Fibroblast of the aortic adventitia (primary cell): ENCODE data around the gene JAZF1. TPM values are rescaled to one million over a fixed set of nuclear protein-coding genes. Genes with fewer than 3 reads are reported as not detected.

ENCODE experiments used
- DNase-seq: peaks from one replicate; pipeline ENCODE4 v3.0.0-alpha.2; 2010; ENCODE audit warnings: low read depth
- H3K4me3 ChIP-seq: 2 replicates; pipeline ENCODE4 v1.5.1; 2011; ENCODE audit warnings: low read depth, mild to moderate bottlenecking, control low read depth, low read length, moderate library complexity
- total RNA-seq: library from RNA; depleted of rRNA; stranded (reverse); fragments of >200 nt; gene quantifications from 2 replicates; pipeline ENCODE4 v1.2.3, GENCODE V29; 2012; ENCODE audit warnings: low replicate concordance
- TF ChIP-seq, protein P1 (sequence below): IDR thresholded peaks from 2 replicates; pipeline ENCODE4 v1.5.1; 2011; ENCODE audit warnings: mild to moderate bottlenecking, low read length, control low read depth, inconsistent platforms; ENCODE audit not compliant: insufficient read depth

JAZF1 gene
- total RNA-seq, 1 donor = 8.3 TPM

DNA sequence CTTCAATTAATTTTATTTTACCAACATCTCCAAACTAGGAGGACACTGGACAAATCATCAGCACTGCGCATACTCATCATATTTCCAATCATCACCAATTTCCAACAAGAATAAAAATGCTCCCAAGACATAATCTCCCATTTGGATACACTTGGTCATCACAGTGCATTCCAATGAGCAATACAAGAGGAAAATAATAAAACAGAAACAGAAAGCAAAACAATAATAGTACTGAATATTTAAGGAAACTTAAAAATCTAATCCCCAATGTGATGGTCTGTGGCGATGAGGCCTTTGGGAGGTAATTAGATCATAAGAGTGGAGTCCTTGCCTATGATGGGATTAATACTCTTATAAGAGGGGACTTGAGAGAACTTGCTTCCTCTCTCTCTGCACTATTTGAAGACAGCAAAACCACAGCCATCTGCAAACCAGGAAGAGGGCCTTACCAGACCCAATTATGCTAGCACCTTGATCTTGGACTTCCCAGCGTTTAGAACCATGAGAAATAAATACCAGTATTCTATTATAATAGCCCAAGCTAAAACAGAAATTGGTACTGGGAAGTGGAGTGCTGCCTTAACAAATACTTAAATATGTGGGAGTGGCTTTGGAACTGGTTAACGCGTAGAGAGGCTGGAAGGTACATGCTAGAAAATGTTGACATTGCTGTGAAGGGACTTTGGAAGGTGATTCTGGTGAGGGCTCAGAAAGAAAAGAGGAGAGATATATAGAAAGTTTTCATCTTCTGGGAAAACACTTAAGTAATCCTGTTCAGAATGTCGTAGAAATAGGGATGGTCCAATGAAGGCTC lies 91.5 kb downstream of the JAZF1 start:
- TF ChIP-seq, protein P1, sequence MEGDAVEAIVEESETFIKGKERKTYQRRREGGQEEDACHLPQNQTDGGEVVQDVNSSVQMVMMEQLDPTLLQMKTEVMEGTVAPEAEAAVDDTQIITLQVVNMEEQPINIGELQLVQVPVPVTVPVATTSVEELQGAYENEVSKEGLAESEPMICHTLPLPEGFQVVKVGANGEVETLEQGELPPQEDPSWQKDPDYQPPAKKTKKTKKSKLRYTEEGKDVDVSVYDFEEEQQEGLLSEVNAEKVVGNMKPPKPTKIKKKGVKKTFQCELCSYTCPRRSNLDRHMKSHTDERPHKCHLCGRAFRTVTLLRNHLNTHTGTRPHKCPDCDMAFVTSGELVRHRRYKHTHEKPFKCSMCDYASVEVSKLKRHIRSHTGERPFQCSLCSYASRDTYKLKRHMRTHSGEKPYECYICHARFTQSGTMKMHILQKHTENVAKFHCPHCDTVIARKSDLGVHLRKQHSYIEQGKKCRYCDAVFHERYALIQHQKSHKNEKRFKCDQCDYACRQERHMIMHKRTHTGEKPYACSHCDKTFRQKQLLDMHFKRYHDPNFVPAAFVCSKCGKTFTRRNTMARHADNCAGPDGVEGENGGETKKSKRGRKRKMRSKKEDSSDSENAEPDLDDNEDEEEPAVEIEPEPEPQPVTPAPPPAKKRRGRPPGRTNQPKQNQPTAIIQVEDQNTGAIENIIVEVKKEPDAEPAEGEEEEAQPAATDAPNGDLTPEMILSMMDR = no peak
- no peak for DNase-seq

DNA sequence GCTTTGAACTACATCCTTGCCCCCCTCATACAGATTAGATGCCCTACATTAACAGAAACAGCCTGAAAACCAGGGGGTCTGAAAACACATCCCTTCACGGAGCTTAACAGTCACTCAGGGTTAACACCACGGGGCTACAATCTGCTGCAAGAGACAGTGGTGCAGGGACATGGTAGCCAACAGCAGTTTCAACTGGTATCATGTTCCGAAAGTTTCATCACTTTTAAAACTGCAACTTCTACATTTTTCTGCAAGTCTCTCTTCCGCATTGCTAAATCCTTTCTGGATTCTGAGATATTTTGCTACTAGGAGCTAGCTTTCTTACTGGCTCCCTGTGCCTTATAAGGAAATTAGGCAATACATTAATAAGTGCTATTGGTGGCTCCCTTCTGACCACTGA lies 92.6 kb downstream of the JAZF1 start:
- DNase-seq = peak; percentile 53
- H3K4me3 ChIP-seq = no peak overlapping the region
- TF ChIP-seq, protein P1 = no peak

More for the DNA sequence above, 91.5 kb downstream of the JAZF1 start:
- no peak overlapping the region for H3K4me3 ChIP-seq

DNA sequence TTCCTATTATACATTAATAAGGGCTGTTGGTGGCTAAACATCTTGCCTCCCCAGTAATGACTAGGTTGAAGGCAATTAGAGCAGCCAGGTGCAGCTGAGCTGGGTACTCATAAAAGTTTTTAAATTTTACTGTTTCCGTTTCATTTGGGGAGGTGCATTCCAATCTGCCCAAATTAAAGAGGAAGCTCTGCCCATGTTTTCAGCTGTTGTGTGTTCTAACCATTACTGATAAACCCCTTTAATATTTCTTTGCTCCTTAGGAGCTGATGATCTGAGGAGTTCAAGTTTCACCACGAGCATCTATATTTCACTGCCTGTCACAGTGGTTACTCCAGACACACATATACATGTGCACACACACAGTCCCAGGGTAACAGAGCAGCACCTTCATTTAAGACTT lies 94.4 kb downstream of the JAZF1 start:
- DNase-seq = no peak
- H3K4me3 ChIP-seq = no peak overlapping the region
- TF ChIP-seq, protein P1 = no peak

DNA sequence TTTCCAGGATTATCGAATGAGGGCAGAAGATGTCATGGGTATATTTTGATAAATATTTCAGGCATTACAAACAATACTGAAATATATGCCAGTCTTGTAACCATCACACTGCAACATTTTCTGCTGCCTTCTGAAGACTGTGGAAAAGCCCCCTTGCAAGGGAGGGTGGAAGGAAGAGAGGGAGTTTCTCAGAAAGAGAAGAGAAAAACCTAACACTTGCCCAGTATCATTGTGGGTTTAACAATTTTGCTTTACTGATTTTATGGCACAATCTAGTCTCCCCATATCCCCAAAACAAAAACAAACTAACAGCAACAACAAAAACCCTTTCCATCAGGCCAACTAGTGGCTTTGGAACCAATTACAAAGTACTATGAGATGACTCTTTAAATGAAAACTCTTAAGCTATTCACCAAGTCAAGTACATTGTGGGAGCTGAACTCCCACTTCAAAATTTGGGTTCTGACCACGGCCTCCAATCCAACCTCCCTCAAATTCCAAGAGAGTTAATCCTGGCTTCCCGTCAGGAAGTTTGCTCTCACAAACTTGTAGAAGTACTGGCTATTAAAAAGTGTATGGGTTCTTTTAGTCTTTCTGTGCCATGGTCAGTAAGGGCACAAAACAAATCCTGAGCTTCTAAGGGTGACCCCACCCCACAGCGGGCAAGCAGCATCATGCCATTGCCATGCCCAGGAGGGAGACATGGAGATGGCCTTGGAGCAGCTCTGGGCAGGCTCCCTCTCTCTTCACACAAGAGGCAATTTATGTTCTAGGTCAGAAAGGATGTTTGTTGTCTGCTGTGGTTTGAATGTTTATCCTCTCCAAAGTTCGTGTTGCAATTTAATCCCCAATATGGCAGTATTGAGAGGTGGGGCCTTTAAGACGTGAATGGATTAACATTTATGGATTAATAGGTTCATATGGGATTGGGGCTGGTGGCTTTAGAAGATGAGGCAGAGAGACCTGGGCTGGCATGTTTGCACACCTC lies 96.3 kb downstream of the JAZF1 start:
- H3K4me3 ChIP-seq = no peak overlapping the region
- DNase-seq = no peak
- TF ChIP-seq, protein P1 = no peak

DNA sequence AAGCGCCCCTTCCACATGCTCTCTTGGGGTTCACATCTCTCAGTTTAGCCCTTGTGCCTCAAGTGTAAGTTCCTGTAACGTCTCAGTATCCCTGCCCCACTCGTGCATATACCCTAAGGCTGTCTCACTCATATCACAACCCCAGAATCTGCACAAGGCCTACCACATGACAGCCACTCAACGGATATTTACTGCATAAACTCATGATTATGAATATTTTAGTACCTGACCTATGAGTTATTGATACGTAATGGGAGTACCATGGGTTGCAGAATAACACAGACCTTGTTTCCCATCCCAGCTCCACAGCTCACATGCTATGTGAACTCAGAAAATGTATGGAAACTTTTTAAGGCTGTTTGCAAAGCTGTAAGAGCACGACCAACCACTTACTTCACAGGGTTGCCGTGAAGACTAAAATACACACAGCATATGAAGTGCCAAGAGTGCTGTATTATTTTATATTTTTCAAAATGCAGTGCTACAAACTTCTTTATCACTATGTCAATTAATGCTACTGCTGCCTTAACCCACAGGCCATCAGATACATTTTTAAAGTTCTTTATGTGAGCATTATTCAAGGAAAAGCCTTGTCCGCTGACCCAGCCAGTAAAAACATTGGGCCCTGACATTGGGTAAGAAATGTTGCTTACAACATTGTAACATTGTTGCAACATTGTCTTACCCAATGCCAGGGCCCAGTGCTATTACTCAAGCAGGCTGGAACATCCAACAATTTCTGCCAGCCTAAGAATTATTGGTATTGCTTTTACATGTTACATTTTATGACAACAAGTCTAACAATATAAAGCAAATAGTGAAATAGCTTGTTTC lies 97.2 kb downstream of the JAZF1 start:
- DNase-seq = peak; percentile 88
- no peak overlapping the region for H3K4me3 ChIP-seq
- TF ChIP-seq, protein P1 = no peak

DNA sequence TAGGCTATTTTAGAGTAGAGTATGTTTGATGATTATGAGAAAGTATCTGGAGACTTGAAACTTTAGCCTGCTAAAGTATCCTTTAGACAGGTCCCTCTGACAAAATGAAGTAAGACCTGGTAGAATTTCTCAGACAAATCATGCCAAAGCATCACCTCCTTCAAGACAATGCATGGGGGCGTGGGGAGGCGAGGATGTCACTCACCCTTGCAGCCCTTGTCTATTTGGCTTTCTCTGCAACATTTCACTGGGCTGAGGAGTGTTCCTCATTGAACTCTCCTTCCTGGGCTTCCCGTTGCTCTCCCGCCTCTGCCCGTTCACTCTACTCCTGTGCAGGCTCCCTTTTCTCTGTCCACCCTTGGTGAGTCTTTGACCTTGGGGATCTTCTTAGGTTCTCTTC lies 98.5 kb downstream of the JAZF1 start:
- H3K4me3 ChIP-seq = no peak overlapping the region
- TF ChIP-seq, protein P1 = no peak
- DNase-seq = no peak
